ENCODE results near the gene TMEM59L. TPM values are rescaled to one million over a fixed set of nuclear protein-coding genes. Genes with fewer than 3 reads are reported as not detected.

Gene TMEM59L
- total RNA-seq, 4 donors from 2014 or later = 0.34 to 2.1 (median 0.88) TPM; not detected in 1

DNA sequence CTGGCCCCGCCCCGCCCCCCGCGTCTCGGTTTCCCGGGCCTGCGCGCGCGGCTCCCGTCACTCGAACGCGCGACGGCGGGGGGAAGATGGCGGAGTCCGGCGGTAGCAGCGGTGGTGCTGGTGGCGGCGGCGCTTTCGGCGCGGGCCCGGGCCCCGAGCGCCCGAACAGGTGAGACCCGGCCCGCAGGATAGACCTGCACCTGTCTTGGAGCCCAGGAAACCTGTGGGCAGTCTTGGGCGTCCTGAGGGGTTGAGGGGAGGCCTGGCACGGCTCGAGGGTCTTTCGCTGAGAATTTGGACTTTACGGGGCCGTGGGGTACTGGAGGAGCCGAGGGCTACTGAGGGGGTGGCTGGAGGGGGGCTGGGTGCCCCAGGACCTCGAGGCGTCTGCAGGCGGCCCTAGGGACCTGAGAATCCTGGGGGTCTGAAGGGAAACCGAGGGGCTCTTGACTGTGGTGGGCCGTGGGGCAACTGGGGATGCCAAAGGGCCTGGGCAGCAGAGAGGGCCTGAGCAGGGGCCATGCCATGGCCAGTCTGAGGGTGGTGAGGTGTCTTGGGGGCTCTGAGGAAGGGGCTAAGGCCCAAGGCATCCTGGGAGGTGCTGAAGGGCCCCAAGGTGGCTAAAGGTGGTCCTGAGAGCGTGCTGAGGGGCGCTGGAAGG is 24.4 kb downstream of the TMEM59L start, which contains the start of gene KLHL26:
KLHL26 (plus strand) TSS at position 60 of the 661 bp plus-strand sequence; CDS start at position 87, 27 bp downstream.
- TF ChIP-seq, protein P1, sequence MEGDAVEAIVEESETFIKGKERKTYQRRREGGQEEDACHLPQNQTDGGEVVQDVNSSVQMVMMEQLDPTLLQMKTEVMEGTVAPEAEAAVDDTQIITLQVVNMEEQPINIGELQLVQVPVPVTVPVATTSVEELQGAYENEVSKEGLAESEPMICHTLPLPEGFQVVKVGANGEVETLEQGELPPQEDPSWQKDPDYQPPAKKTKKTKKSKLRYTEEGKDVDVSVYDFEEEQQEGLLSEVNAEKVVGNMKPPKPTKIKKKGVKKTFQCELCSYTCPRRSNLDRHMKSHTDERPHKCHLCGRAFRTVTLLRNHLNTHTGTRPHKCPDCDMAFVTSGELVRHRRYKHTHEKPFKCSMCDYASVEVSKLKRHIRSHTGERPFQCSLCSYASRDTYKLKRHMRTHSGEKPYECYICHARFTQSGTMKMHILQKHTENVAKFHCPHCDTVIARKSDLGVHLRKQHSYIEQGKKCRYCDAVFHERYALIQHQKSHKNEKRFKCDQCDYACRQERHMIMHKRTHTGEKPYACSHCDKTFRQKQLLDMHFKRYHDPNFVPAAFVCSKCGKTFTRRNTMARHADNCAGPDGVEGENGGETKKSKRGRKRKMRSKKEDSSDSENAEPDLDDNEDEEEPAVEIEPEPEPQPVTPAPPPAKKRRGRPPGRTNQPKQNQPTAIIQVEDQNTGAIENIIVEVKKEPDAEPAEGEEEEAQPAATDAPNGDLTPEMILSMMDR (IDR thresholded peaks at IDR 0.05; ENCODE audit: low read depth) = no peak

DNA sequence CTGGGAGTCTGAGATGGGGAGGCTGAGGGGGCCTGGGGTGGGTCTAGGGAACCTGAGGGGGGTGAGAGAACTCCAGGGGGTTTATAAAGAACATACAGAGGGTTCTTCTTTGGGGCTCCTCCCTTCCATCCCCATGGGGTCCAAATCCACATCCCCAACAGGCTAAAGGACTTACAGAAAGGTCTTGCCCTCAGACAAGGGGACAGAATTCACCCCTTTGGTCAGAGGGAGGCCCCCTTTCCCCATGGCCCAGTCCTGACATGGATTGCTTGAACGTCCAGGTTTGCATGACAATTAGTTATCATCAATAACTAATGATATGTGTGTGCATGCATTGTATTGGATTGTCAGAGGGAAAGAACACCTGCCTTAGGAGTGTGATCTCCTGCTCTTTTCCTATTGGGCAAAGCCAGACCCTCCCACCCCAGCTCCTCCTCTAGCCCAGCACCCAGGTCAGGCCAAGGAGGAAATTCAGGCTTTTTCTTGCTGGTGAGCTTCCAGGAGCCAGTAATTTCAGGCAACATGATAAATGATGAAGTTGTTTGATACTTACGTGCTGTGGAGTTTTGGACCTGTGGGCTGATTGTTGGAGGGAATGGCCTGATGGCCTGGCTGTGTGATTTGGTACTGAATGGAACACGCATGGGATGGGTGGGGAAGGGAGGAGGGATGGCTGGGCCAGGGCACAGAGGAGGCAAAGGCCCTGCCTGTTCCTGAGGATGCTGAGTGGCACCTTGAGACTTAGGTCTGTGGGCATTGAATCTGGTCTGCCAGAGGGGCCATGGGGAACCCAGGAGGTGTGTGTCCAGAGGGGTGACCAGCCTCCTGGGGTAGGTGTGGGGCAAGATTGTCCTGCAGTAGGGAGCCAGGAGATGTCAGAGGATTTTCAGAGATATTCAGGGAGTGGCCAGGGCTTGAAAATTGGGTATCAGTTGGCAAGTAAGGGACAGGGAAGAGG is 25.3 kb downstream of the TMEM59L start:
- TF ChIP-seq, protein P1 (IDR thresholded peaks at IDR 0.05; ENCODE audit: low read depth) = no peak

DNA sequence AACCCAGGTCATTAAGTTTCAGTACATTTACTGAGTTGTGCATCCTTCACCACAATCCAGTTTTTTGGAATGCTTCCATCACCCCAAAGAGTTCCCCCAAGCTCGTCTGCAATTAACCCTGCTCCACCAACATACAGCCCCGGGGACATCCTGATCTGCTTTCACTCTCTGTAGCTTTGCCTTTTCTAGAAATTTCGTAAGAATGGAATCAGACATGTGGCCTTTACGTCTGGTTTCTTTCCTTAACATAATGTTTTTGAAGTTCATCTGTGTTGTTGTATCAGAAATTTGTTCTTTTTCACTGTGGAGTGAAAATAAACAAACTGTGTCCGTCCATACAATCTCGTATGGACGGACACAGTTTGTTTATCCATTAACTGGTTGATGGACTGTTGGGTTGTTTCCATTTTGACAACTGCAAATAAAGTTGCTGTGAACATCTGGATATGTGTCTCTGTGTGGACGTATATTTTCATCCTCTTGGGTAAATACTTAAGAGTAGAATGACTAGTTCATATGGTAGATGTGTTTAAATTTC is 27.1 kb downstream of the TMEM59L start:
- TF ChIP-seq, protein P1 (IDR thresholded peaks at IDR 0.05; ENCODE audit: low read depth) = no peak

DNA sequence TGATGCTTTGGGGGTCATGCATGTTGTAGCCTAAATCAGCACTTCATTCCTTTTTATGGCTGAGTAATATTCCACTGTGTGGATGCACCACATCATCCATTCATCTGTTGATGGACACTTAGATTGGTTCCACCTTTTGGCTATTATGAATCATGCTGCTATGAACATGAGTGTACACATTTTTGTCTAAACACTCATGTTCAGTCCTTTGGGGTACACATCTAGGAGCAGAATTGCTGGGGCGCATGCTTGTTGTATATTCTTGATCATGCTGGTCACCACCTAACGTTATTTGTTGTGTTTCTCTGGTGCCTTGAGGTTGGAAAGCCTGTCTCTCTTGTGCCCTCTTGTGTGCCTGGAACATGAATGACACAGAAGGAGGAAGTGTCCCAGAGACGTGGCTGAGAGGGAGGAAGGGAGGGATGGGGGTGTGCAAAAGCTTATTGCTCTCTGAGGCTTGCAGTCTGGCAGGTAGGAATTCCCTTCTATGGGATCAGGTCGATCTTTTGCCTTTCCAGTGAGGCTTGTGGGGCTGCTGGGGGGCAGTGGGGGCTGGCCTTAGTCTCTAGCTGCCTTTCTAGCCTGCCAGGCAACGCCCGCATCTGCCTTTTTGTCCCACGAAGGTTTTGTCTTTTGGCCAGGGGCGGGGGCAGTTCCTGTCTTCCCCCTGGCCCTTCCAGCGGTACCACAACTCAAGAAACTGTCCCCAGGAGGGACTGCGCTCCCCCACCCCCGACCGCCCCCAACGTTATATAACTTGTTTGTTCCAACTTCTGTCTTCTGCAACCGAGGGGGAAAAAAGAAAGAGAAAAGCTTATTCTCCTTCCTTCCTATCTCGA is 31.7 kb downstream of the TMEM59L start:
- TF ChIP-seq, protein P1 (IDR thresholded peaks at IDR 0.05; ENCODE audit: low read depth) = no peak

DNA sequence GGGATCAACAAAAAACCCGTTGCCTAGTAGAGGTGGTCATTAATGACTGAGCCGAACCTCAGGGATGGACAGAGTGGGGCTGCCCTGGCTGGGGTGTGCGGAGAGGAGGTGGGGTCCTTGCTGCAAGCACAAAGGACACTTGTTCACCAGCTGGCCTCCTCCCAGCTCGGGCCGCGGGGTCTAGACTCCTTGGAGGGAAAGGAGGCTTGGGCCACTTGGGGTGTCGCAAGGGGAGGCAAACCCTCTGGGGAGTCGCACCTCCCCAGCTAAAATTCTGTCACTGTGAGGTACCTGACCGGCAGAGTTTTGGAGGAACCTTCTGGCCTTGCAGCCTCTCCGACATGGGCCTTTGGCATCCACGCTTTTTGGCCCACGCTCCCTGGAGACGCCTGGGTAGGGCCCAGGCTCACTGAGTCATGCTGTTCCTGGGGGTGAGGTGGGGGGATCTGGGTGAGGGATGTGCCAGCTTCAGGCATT is 32.4 kb downstream of the TMEM59L start:
- TF ChIP-seq, protein P1 (IDR thresholded peaks at IDR 0.05; ENCODE audit: low read depth) = no peak

DNA sequence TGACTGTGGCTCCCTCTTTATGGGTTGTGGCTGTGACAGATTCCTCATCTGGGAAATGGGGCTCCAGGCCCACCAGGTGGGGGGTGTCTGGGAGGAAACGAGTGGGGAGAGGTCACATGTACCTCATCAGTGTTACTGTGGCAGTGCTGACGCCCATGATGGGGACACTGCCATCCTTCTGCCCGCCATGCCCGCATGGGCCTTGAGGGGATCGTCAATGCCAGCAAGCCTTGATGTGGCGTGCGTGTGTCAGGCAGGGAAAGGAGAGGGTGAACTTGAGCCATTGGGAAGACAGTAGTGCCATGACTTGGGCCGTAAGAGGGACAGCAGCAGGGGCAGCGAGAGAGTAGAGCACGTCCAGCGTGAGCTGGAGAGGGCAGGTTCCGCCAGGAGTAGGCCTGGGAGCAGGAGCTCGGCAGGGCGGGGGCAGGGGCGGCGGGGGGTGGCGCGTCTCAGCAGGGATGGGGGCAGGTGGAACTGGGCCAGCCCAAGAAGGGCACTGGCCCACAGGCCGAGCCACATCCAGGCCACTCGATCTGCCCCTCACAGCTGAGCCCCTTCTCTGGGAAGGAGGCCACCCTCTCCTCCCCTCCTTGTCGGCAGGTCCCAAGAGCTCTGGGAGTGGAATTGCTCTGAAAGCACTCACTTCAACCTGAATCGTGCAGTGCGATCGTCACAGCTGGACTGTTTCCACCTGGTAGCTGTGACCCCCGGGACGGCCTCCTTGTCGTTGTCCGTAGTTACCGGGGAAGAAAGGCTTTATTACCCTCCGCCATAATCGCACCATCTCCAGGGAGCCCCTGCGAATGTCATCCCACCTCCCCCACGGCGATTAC is 34.1 kb downstream of the TMEM59L start:
- TF ChIP-seq, protein P1 (IDR thresholded peaks at IDR 0.05; ENCODE audit: low read depth) = no peak
